Stimulated activated CD4-positive, alpha-beta T cell treated with anti-CD3 and anti-CD28 coated beads, Interleukin-15, amount 100 ng/mL, for 24 hours (primary cell): Measurements from ENCODE around the gene ASIC2.
A peak's percentile ranks its signal among the peaks of the same experiment; 100 is the strongest.

Experiments used
- DNase-seq: peaks from one replicate; pipeline ENCODE4 v3.0.0-alpha.2; 2020

The ASIC2 gene

GRCh38 chr17:33151565-33151964 lies 141.5 kb downstream of the ASIC2 start:
- DNase-seq: no peak

DNA sequence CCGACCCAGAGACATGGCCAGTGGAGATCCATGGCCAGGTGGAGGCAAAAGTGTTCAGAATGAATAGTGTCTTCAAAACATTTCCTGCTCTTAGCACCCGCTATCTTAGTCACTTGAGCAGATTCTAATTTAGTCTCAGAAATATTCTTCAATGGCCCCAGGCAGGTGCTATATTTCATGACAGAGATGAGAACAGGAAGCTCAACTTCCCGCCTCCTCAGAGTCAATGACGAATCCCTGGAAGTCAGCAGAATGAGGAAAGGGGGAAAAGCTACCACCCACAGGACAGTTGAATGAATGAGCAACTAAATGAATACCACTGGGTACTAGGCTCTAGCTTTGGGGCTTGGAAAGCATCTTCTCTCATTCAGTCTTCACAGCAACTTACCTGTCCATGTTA lies 147.2 kb downstream of the ASIC2 start:
- no peak for DNase-seq

- no peak for DNase-seq
Measured at GRCh38 chr17:33144837-33145236, 148.3 kb downstream of the ASIC2 start.

DNA sequence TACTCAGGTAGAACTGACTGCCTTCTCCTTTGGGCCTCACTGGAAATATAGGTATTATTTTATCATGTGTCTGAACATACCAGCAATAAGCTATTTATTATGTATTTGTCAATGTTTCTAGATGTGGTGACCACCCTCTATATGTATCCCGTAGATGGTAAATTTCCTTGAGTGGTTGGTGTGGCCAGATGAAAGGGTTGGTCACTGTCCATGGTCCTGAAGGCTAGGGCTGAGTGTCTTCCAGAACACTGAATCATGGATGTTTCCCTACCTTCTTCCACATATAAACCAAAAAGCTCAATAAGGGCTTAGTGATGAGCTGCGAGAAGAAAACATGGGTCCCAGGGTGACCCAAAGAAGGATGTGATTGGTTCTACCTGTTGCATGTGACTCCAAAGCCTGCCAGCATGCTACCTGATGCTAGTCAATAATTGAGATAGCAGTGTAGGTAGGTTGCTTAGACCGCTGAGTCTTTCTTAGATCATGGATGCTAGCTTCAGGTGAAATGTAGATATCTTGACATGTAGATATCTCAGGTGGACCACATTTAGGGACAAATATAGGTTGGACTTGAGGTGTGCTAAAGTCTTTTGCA lies 150.3 kb downstream of the ASIC2 start:
- peak; percentile 15 for DNase-seq

DNA sequence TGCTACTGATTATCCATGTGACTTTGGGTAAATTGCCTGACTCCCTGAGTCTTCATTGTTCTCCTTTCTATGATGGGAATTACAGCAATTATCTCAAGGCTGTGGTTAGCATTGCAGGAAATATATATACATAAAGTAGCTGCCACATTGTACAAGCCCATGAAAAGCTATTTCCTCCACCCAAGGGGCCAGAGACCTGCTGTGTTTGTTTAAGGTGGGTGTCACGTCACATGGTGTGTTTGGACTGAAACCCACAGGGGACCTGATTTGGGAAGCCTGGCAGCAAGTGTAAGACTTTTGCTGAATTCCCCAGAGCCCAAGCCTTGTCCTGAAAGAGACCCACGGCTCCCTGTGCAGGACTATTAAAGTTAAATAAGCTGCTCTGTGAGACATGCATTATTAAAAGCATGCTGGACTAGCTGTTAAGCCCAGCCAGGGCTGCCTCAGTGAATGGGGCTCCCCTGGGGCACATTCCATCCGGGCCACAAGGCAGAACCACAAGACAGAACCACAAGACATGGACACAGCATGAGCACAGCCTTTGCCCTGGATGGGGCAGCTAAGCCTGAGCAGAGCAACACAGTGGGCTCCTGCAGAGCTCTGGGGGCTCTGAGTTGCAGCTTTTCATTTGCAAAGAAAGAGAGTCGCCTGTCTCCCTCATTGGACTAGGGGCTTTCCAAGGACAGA lies 152.5 kb downstream of the ASIC2 start:
- no peak for DNase-seq

DNA sequence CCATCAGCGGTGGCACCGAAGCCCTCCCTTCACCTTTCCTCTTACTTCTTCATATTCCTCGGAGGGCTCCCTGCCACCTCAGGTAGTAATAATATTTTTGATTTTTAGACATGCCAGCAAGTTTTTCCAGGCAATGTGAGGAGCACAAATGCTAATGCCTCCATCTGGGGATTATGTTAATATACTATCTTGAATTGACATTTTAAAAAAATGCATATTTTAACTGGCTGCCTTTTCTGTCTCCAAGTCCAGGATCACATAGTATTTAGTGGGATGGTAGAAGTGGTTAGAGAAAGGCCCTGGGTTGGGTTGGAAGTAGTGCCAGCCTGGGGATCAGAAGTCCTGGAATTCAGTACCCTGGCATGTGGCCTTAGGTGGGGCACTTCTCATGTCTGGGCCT lies 154.5 kb downstream of the ASIC2 start:
- DNase-seq: no peak

DNA sequence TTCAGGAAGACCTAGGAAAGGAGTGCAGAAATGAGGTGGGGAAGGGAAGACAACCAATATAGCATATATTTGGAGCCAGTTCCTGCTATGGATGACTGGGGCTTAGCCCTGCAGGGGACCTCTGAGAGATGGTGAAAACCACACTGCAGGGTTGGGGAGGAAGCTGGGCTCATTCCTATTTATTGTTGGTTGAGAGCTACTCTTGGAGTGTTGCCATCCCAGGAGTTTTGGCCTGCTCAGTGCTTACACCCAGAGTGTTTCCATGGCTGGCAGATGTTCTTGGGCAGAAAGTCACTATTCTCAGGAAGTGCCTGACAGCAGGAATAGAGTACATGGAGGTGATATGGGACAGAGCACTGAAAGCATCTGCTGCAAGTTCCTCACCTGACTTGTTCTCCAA lies 155.7 kb downstream of the ASIC2 start:
- DNase-seq: no peak

DNA sequence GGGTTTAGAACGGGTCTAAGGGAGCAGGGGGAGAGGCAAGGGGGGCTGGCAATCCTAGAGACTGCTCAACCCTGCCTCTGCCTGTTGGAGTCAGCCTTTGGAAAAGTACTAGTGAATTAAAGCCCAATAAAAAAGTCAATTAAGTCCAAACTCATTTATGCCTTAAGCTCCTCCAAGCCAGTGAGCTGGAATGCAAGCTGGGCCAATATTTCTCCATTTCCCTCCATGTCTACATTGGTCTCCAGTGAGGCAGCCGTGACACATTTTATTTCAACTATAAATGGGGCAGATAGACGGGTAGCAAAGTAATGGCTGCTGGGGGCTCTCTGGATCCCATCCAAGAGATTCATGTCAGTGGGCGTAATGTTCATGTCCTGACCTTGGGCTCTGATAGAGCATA lies 157.4 kb downstream of the ASIC2 start:
- no peak for DNase-seq

DNA sequence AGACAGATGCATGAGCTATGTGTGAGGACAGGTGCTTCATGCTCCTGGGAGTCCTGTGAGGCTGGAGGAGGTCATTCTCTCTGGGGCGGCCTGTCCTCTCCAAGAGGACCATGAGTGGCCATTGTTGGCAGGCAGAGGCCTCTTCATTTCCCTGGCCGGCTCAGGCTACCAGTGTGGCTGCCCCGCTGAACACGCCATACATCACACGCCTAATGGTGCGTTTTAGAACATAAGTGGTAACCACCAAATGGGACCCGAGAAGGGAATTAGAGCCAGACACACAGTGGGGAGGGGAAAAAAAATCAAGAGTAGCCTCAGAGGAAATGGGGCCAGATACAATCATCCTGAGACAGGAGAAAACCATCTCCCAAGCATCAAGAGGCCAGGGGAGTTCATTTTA lies 161.5 kb downstream of the ASIC2 start:
- DNase-seq: no peak

DNA sequence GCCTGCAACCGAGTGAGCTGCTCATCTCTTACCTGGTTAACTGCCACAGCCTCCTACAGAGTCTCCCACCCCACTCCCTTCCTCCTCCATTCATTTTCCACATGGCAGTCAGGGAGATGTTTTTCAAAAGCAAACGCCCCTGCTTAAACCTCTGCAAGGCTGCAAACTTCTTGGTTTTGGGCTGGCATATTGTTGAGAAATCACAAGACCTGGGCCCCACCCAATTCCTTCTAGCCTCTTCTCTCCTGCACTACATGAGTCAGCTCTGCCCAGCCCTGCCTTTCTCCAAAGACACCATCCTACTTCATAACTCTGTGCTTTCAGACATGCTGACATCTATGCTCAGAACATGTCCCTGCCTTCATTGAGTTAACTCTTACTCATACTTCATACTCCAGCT lies 165.4 kb downstream of the ASIC2 start:
- DNase-seq: no peak

DNA sequence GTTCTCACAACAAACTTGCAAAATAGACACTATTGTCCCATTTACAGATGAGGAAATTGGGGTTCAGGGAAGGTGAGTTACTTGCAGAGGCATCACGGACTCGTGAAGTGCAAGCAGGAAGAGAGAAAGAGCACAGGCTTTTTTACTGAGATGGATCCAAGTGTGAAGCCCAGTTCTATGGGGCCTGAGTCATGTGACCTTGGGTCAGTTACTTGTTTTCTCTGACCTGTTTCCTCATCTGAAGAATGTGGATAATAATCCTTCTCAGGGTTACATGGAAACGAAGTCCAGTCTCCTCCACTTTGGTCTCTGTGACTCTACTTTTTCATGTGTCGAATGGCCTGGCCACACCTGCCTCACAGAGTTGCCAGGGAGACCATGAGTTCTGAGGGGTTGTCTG lies 167.0 kb downstream of the ASIC2 start:
- no peak for DNase-seq

- no peak for DNase-seq
Measured at GRCh38 chr17:33125552-33125950, 167.5 kb downstream of the ASIC2 start.

- DNase-seq: no peak
Measured at GRCh38 chr17:33124871-33125551, 168.1 kb downstream of the ASIC2 start.

DNA sequence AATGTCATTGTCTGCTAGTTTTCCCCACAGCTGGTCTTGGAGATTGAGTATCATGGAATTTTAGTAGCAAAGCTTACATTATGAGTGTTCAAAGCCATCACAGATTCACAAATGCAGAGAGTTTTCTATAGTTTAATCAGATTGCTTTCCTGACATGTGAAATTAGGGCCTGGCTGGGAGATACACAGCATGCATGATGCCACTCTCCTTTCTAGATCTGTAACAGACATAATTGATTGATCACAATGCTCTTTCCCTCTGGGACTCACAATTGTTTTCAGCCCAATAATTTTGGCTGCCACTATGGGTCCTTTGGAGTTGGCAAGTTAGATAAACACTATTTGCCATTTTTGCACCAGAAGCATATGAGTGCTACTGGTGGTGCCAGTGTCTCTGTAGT lies 168.9 kb downstream of the ASIC2 start:
- no peak for DNase-seq

DNA sequence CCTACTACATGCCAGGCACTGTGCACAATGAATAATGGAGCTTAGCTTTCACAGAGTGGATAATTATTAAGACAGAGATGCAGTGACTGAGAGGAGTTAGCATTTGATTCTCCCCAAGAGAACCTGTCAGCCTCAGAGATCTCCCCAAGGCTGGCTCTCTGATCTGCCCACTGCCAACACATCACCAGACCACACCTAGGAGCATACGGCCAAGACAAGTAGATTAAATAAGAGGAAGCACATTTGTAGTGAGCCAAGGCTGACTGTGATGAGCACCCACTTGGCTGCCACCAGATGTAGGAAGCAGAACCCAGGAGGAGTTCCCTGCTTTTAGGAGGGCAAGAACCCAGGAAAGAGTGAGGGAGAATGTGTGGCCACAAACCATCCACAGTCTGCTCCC lies 171.3 kb downstream of the ASIC2 start:
- no peak for DNase-seq

- no peak for DNase-seq
Measured at GRCh38 chr17:33121272-33121671, 171.8 kb downstream of the ASIC2 start.

GRCh38 chr17:33120103-33120502 lies 173.0 kb downstream of the ASIC2 start:
- no peak for DNase-seq

DNA sequence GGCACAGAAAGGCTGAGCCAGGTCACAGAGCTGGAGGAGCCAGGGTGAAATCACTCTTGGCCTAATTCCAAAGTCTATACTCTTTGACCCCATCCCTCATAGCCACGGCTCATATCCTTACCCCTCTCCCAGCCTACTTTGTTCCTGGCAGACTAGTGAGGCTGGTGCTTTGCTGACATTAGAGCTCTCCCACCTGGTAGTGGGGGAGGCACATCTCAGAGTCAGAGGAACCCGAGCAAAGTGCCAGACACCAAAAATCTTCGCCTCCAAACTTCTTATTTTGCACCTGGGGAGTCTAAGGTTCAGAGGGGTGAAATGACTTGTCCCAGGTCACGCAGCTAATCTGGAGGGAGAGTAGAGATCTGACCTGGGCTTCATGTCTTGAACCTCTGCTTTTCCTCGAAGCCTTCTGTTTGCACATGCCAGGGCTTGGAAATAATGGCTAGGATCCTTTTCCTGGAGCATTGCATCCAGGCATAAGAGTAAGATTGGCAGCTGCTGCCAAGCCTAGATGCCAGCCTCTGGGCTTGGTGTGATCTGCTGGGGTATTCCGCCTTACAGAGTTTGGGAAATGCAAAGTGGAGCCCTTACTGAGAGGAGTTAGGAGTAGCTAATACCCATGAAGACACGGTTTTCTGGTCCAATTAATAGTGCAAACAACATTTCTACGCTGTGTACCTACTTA lies 174.6 kb downstream of the ASIC2 start:
- DNase-seq: no peak

DNA sequence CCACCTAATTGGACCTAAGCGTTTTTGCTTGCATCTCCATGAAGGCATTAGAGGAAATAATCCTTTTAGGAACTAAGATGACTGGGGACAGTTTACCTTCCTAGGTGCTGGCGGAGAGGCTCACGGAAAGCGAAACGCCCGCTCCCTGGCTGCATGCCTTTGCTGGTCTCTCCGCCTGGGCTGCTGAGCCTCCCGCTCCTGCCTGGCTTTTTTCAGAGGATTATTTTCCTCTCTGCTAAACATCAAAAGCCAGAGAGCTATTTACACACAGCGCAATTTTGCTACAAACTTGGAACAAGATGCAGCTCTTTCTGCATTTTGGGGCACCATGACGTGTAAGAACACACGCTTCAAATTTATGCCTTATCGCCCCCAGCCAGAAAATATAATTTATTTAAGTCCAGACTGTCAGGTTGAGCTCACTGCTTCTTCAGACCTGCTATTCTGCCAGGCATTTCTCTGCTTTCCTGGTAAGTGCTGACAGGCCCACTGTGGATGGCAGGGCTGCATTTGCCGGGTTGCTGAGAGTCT lies 177.0 kb downstream of the ASIC2 start:
- DNase-seq: no peak

DNA sequence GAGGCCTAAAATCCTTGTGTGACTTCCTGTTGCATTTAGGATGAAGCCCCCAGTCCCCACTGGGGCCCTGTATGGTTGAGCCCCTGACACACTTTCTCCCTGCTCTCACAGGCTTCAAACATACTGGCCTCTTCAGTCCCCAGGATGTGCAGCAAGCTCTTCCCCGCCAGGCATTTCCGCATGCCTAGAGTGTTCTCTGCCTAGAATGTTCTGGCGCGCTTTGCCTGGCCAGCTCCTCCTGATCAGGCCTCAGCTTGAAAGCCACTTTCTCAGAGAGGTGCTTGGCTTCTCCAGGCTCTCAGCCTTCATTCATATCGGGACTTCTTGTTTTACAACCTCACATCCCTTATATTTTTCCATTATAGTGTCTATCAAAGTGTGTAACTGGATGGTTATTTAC lies 177.7 kb downstream of the ASIC2 start:
- DNase-seq: no peak

DNA sequence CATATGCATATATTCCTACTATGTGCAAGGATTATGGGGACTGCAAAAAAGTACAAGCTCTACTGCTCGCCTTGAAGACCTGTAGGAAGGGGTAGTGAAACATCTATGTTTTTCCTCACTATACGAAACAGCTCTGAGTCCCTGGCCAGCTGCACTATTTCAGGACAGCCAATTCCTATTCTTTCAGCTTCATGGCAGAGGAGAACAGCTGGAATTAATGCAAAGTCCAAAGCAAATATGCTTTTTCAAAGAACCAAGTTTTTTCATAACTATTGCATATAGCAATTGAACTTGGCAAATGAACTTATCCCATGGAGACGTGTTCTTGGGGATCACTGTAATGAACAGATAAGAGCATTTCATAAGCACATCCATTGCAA lies 179.1 kb downstream of the ASIC2 start:
- no peak for DNase-seq

GRCh38 chr17:33113276-33113990 lies 179.7 kb downstream of the ASIC2 start:
- DNase-seq: no peak

DNA sequence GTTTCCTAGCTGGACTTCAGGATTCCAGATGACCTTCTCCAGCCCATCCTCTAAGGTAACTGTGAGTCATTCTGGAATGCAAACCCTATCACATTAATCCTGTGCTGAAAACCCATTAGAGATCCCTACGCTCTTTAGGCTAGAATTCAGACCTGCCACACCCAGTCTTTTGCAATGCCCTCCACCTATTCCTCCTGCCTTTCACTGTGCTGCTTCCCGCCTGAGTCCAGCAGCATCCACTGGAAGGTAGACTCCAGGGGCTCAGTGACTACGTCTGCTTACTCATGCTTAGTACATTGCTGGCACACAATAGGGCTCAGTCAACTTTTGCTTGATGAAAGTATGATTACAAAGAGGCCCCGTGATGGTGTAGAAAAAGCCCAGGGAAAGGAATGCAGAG lies 180.3 kb downstream of the ASIC2 start:
- no peak for DNase-seq
